Measurements from ENCODE around the gene DNAH10.

Gene DNAH10

GRCh38 chr12:123853396-123854070, 91.4 kb downstream of the DNAH10 start:
- Histone ChIP-seq H3K9me3 (ENCODE audit: severe bottlenecking) (no peaks in the 10 kb centered on the region), H3K36me3 (ENCODE audit: low read depth) (no peaks in the 10 kb centered on the region), H3K4me3 (ENCODE audit: severe bottlenecking) (no peak overlapping the region), H3K27me3 (ENCODE audit: insufficient read depth, poor library complexity, severe bottlenecking) (no peaks in the 10 kb centered on the region), H3K4me1 (ENCODE audit: insufficient read depth, poor library complexity, severe bottlenecking) (no peaks in the 10 kb centered on the region), H3K27ac (ENCODE audit: poor library complexity, severe bottlenecking) (no peak overlapping the region)
- ATAC-seq (ENCODE audit: low read depth) = no peak
- no peak for DNase-seq (ENCODE audit: low spot score)
- no peak for TF ChIP-seq CTCF (IDR thresholded peaks at IDR 0.05; ENCODE audit: poor library complexity, severe bottlenecking)

- DNase-seq (ENCODE audit: low spot score) = no peak
- TF ChIP-seq CTCF (IDR thresholded peaks at IDR 0.05; ENCODE audit: poor library complexity, severe bottlenecking) = no peak
- no peak overlapping the region for H3K27ac ChIP-seq (ENCODE audit: poor library complexity, severe bottlenecking)
- no peak overlapping the region for H3K4me3 ChIP-seq (ENCODE audit: severe bottlenecking)
- H3K9me3 ChIP-seq (ENCODE audit: severe bottlenecking) = no peaks in the 10 kb centered on the region
- ATAC-seq (ENCODE audit: low read depth) = no peak
- no peaks in the 10 kb centered on the region for H3K27me3 ChIP-seq (ENCODE audit: insufficient read depth, poor library complexity, severe bottlenecking)
- H3K4me1 ChIP-seq (ENCODE audit: insufficient read depth, poor library complexity, severe bottlenecking) = no peaks in the 10 kb centered on the region
- H3K36me3 ChIP-seq (ENCODE audit: low read depth) = no peaks in the 10 kb centered on the region
Observed at GRCh38 chr12:123854232-123854631, 92.1 kb downstream of the DNAH10 start.

- ATAC-seq (ENCODE audit: low read depth) (no peak), DNase-seq (ENCODE audit: low spot score) (no peak)
- Histone ChIP-seq H3K4me1 (ENCODE audit: insufficient read depth, poor library complexity, severe bottlenecking) (no peaks in the 10 kb centered on the region), H3K4me3 (ENCODE audit: severe bottlenecking) (no peak overlapping the region), H3K27ac (ENCODE audit: poor library complexity, severe bottlenecking) (no peak overlapping the region), H3K9me3 (ENCODE audit: severe bottlenecking) (no peaks in the 10 kb centered on the region), H3K27me3 (ENCODE audit: insufficient read depth, poor library complexity, severe bottlenecking) (no peaks in the 10 kb centered on the region), H3K36me3 (ENCODE audit: low read depth) (no peaks in the 10 kb centered on the region)
- no peak for TF ChIP-seq CTCF (IDR thresholded peaks at IDR 0.05; ENCODE audit: poor library complexity, severe bottlenecking)
Observed at GRCh38 chr12:123854918-123855317, 92.8 kb downstream of the DNAH10 start.

- no peaks in the 10 kb centered on the region for H3K4me1 ChIP-seq (ENCODE audit: insufficient read depth, poor library complexity, severe bottlenecking)
- H3K27ac ChIP-seq (ENCODE audit: poor library complexity, severe bottlenecking) = no peak overlapping the region
- H3K36me3 ChIP-seq (ENCODE audit: low read depth) = no peaks in the 10 kb centered on the region
- no peak for ATAC-seq (ENCODE audit: low read depth)
- H3K9me3 ChIP-seq (ENCODE audit: severe bottlenecking) = no peaks in the 10 kb centered on the region
- DNase-seq (ENCODE audit: low spot score) = no peak
- H3K4me3 ChIP-seq (ENCODE audit: severe bottlenecking) = no peak overlapping the region
- no peak for TF ChIP-seq CTCF (IDR thresholded peaks at IDR 0.05; ENCODE audit: poor library complexity, severe bottlenecking)
- H3K27me3 ChIP-seq (ENCODE audit: insufficient read depth, poor library complexity, severe bottlenecking) = no peaks in the 10 kb centered on the region
Observed at GRCh38 chr12:123856681-123857080, 94.6 kb downstream of the DNAH10 start.

- H3K4me1 ChIP-seq (ENCODE audit: insufficient read depth, poor library complexity, severe bottlenecking) = no peaks in the 10 kb centered on the region
- ATAC-seq (ENCODE audit: low read depth) (no peak), DNase-seq (ENCODE audit: low spot score) (no peak)
- no peak for TF ChIP-seq CTCF (IDR thresholded peaks at IDR 0.05; ENCODE audit: poor library complexity, severe bottlenecking)
- no peak overlapping the region for H3K27ac ChIP-seq (ENCODE audit: poor library complexity, severe bottlenecking)
- no peaks in the 10 kb centered on the region for H3K9me3 ChIP-seq (ENCODE audit: severe bottlenecking)
- H3K36me3 ChIP-seq (ENCODE audit: low read depth) = no peaks in the 10 kb centered on the region
- no peaks in the 10 kb centered on the region for H3K27me3 ChIP-seq (ENCODE audit: insufficient read depth, poor library complexity, severe bottlenecking)
- H3K4me3 ChIP-seq (ENCODE audit: severe bottlenecking) = no peak overlapping the region
Observed at GRCh38 chr12:123858176-123858575, 96.1 kb downstream of the DNAH10 start.
